HFF-Myc (cell line): ENCODE results near the gene EPC2.

Source experiments
- DNase-seq: peaks from one replicate; pipeline ENCODE4 v3.0.0-alpha.2; 2011; ENCODE audit warnings: low read depth; ENCODE audit errors: extremely low read depth
- H3K4me3 ChIP-seq: replicated peaks from 2 replicates; pipeline ENCODE4 v1.5.1; 2011; ENCODE audit warnings: low read depth, mild to moderate bottlenecking, control low read depth, low read length
- CTCF ChIP-seq: IDR thresholded peaks from 2 replicates; pipeline ENCODE4 v1.5.1; 2012; ENCODE audit warnings: mild to moderate bottlenecking, low read depth, low read length, control low read depth; ENCODE audit errors: missing control alignments

EPC2 gene

GRCh38 chr2:148702475-148702874, 57.9 kb downstream of the EPC2 start:
- no peak overlapping the region for H3K4me3 ChIP-seq
- DNase-seq, result no peak
- TF ChIP-seq CTCF, result no peak

- no peak for DNase-seq
- no peak overlapping the region for H3K4me3 ChIP-seq
- no peak for TF ChIP-seq CTCF
These were observed 59.7 kb downstream of the EPC2 start for GRCh38 chr2:148704247-148704646.

- no peak for DNase-seq
- H3K4me3 ChIP-seq, result no peak overlapping the region
- no peak for TF ChIP-seq CTCF
These were observed 71.9 kb downstream of the EPC2 start for GRCh38 chr2:148716378-148716920.

GRCh38 chr2:148718039-148718438, 73.5 kb downstream of the EPC2 start:
- no peak for DNase-seq
- H3K4me3 ChIP-seq, result no peak overlapping the region
- TF ChIP-seq CTCF, result no peak

- DNase-seq, result no peak
- H3K4me3 ChIP-seq, result no peak overlapping the region
- TF ChIP-seq CTCF, result no peak
These were observed 74.7 kb downstream of the EPC2 start for GRCh38 chr2:148719195-148719749.

- DNase-seq, result no peak
- H3K4me3 ChIP-seq, result no peak overlapping the region
- no peak for TF ChIP-seq CTCF
These were observed 75.4 kb downstream of the EPC2 start for GRCh38 chr2:148719941-148720436.
